SW480 (cell line): ENCODE measurements around the gene VTCN1.

ENCODE experiments used
- DNase-seq: peaks from one replicate; pipeline ENCODE4 v3.0.0-alpha.2; 2016; ENCODE audit warnings: low spot score

Gene VTCN1

GRCh38 chr1:117096951-117097408 lies 113.7 kb downstream of the VTCN1 start:
- no peak for DNase-seq

GRCh38 chr1:117094841-117095604 lies 115.7 kb downstream of the VTCN1 start:
- DNase-seq = no peak

- DNase-seq = peak; percentile 27
These were observed 116.7 kb downstream of the VTCN1 start for GRCh38 chr1:117093870-117094621.
